CD8-positive, alpha-beta memory T cell (primary cell): Measurements from ENCODE around the gene TEKT5. TPM values are rescaled to one million over a fixed set of nuclear protein-coding genes. Genes with fewer than 3 reads are reported as not detected.
"Not testable (repeated sequence)": the region's sequence is repeated elsewhere in the genome, so short reads cannot be mapped to it uniquely, and the experiment has no call there.

ENCODE experiments used
- CTCF ChIA-PET: fragments of 350-600 bp; sonication (Branson Sonifier 250); formaldehyde crosslinking; loops from one replicate; lab custom pipeline; 2021; ENCODE audit warnings: antibody characterized with exemption; lab: Charles Lee
- POLR2A ChIA-PET: fragments of 350-600 bp; sonication (Branson Sonifier 250); formaldehyde crosslinking; loops from one replicate; lab custom pipeline; 2021; ENCODE audit warnings: antibody characterized with exemption; lab: Charles Lee
- DNase-seq, 5 donors: peaks; one replicate each; pipeline versions ENCODE4 v3.0.0 to v3.0.0-alpha.2; 2020 to 2022; ENCODE audit warnings: mixed read lengths in 1 of 5
- H3K27ac ChIP-seq: one replicate; pipeline ENCODE4 v1.7.0; 2013; ENCODE audit warnings: low read depth, mild to moderate bottlenecking, low read length, moderate library complexity
- H3K27me3 ChIP-seq: 2 replicates; pipeline ENCODE4 v1.7.0; 2013; ENCODE audit warnings: low read length, mild to moderate bottlenecking; ENCODE audit not compliant: insufficient read depth, poor library complexity, severe bottlenecking
- H3K36me3 ChIP-seq: 2 replicates; pipeline ENCODE4 v1.7.0; 2013; ENCODE audit warnings: mild to moderate bottlenecking, low read length, moderate library complexity; ENCODE audit not compliant: insufficient read depth
- H3K4me1 ChIP-seq: 2 replicates; pipeline ENCODE4 v1.7.0; 2013; ENCODE audit warnings: mild to moderate bottlenecking, low read length, moderate library complexity; ENCODE audit not compliant: insufficient read depth
- H3K4me3 ChIP-seq: 2 replicates; pipeline ENCODE4 v1.7.0; 2013; ENCODE audit warnings: mild to moderate bottlenecking, low read length
- H3K9me3 ChIP-seq: 2 replicates; pipeline ENCODE4 v1.7.0; 2013; ENCODE audit warnings: mild to moderate bottlenecking, low read length
- H3K27ac Mint-ChIP-seq, 8 donors: one replicate each; pipeline ENCODE4 v1.8.0; 2020 to 2021; ENCODE audit warnings: mixed read lengths in 8 of 8, mild to moderate bottlenecking in 6 of 8, inconsistent platforms in 3 of 8, moderate library complexity in 3 of 8
- H3K27me3 Mint-ChIP-seq, 2 donors: one replicate each; pipeline ENCODE4 v1.8.0; 2020 to 2021; ENCODE audit warnings: mixed read lengths in 2 of 2, mild to moderate bottlenecking in 1 of 2, moderate library complexity in 1 of 2
- H3K36me3 Mint-ChIP-seq, 3 donors: one replicate each; pipeline ENCODE4 v1.8.0; 2020 to 2021; ENCODE audit warnings: mixed read lengths in 3 of 3, inconsistent platforms in 1 of 3, mild to moderate bottlenecking in 1 of 3
- H3K4me1 Mint-ChIP-seq, 3 donors: one replicate each; pipeline ENCODE4 v1.8.0; 2020 to 2021; ENCODE audit warnings: mixed read lengths in 3 of 3, inconsistent platforms in 1 of 3, mild to moderate bottlenecking in 1 of 3
- H3K4me3 Mint-ChIP-seq, 7 donors: one replicate each; pipeline ENCODE4 v1.8.0; 2020 to 2021; ENCODE audit warnings: mixed read lengths in 7 of 7, mild to moderate bottlenecking in 6 of 7, moderate library complexity in 4 of 7, inconsistent platforms in 2 of 7
- H3K9me3 Mint-ChIP-seq, 5 donors: one replicate each; pipeline ENCODE4 v1.8.0; 2020 to 2022; ENCODE audit warnings: mixed read lengths in 5 of 5, mild to moderate bottlenecking in 3 of 5, moderate library complexity in 2 of 5, inconsistent platforms in 1 of 5
- polyA plus RNA-seq: library from polyadenylated mRNA; unstranded; fragments of 300-500 nt; fragmentation: Illumina TruSeq; gene quantifications from one replicate; pipeline ENCODE4 v1.2.3, GENCODE V29; 2021
- total RNA-seq, 2 experiments: library from RNA; stranded (reverse); gene quantifications; one replicate each; pipeline ENCODE4 v1.2.3, GENCODE V29; 2021

Gene TEKT5
- total and polyA plus RNA-seq, 3 experiments from 2014 or later: not detected

DNA sequence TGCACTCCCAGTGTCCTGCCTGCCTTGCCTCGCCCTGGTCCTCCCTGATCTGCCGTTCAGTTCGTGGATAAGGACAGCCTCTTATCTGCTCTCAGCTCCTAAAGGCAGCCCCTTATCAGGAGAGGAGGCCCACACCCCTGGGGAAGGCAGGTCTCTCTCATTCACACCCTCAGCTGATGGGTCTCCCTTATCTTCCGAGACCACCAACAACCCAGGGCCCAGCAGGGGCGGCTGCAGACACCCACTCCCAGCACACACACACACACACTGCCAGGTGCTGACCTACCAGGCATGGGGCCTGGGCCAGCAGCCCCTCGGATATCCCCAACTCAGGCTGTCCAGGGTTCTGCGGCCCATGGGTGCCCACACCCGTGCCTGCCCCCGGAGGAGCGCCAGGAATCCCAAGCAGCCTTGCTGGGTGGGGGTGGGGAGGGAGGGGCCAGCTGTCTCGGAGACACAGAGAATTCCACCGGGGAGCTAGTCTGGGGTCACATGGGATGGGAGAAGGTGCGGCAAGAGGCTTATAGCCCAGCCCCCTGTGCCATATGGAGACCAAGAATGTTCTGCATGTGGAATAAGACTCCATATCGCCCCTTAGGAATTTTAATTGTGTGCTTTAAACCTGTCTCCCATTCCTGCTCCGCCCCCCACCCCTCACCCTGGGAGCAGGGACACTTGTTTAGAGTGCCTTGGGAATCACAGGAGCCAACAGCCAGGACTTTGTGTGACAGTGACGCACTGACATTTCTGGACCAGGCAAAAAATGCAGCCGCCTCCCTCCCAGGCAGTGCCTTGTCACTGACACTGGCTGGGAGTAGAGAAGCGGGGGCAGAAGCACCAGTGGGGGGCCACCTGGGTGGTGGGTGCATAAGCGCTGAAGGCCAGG lies 72.5 kb downstream of the TEKT5 start:
- H3K9me3 ChIP-seq: no peaks in the 10 kb centered on the region
- H3K4me1 ChIP-seq: no peaks in the 10 kb centered on the region
- CTCF ChIA-PET: no interaction called here
- Mint-ChIP-seq H3K4me3 (no peak overlapping the region), H3K4me1 (no peaks in the 10 kb centered on the region), H3K27ac (no peak overlapping the region), H3K9me3 (no peaks in the 10 kb centered on the region), H3K27me3 (peaks cover 10 to 29% of the 10 kb centered on the region in 2 donors), H3K36me3 (no peaks in the 10 kb centered on the region)
- H3K27ac ChIP-seq: no peak overlapping the region
- H3K27me3 ChIP-seq: no peaks in the 10 kb centered on the region
- H3K4me3 ChIP-seq: no peak overlapping the region
- no peak for DNase-seq
- POLR2A ChIA-PET: no interaction called here
- H3K36me3 ChIP-seq: no peaks in the 10 kb centered on the region

DNA sequence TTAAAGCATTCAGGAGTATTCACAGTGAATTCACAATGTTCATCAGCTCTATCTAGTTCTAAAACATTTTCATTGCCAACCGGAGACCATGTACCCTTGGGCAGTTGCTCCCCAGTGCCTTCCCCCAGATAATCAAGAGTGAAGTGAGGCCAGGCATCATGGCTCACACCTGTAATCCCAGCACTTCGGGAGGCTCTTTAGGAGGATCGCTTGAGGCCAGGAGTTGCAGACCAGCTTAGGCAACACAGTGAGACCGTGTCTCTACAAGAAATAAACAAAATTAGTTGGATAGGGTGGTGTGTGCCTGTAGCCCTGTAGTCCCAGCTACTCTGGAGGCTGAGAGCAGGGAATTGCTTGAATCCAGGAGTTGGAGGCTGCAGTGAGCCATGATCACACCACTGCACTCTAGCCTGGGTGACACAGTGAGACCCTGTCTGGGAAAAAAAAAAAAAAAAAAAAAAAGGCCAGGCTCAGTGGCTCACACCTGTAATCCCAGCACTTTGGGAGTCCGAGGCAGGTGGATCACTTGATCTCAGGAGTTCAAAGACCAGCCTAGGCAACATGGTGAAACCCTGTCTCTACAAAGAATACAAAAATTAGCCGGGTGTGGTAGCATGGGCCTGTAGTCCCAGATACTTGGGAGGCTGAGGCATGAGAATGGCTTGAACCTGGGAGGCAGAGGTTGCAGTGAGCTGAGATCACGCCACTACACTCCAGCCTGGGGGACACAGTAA lies 73.3 kb downstream of the TEKT5 start:
- H3K9me3 Mint-ChIP-seq, POLR2A ChIA-PET, H3K9me3 ChIP-seq, H3K36me3 Mint-ChIP-seq, H3K27ac ChIP-seq, H3K27me3 ChIP-seq, DNase-seq, H3K4me1 ChIP-seq, H3K4me1 Mint-ChIP-seq, CTCF ChIA-PET, H3K27ac Mint-ChIP-seq, H3K4me3 Mint-ChIP-seq, H3K4me3 ChIP-seq, H3K36me3 ChIP-seq: not testable (repeated sequence)
- H3K27me3 Mint-ChIP-seq: peaks cover 10 to 29% of the 10 kb centered on the region in 2 donors

DNA sequence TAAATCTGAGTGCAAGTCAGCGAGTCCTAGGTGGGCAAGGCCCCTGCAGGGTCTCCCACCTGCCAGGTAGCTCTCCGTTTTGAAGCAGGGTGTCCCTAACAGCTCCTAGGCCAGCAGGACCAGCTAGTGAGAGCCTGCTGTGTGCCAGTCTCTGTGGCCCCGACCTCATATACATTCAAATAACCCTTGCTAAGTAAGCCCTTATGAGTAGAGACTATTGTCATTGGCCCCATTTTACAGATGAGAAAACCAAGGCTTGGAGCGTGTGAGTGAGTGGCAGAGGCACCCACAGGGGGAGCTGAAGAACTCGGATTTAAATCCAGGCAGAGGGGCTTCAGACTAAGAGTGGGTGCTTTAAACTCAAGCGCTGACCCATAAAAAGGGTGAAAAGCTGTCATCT lies 74.6 kb downstream of the TEKT5 start:
- Mint-ChIP-seq H3K4me1 (no peaks in the 10 kb centered on the region), H3K4me3 (no peak overlapping the region), H3K27me3 (peaks cover 8 to 34% of the 10 kb centered on the region in 2 donors), H3K27ac (no peak overlapping the region), H3K36me3 (no peaks in the 10 kb centered on the region), H3K9me3 (no peaks in the 10 kb centered on the region)
- H3K27me3 ChIP-seq: no peaks in the 10 kb centered on the region
- DNase-seq: no peak
- H3K4me3 ChIP-seq: no peak overlapping the region
- H3K4me1 ChIP-seq: no peaks in the 10 kb centered on the region
- CTCF ChIA-PET: no interaction called here
- no peaks in the 10 kb centered on the region for H3K36me3 ChIP-seq
- no peak overlapping the region for H3K27ac ChIP-seq
- POLR2A ChIA-PET: no interaction called here
- H3K9me3 ChIP-seq: no peaks in the 10 kb centered on the region

DNA sequence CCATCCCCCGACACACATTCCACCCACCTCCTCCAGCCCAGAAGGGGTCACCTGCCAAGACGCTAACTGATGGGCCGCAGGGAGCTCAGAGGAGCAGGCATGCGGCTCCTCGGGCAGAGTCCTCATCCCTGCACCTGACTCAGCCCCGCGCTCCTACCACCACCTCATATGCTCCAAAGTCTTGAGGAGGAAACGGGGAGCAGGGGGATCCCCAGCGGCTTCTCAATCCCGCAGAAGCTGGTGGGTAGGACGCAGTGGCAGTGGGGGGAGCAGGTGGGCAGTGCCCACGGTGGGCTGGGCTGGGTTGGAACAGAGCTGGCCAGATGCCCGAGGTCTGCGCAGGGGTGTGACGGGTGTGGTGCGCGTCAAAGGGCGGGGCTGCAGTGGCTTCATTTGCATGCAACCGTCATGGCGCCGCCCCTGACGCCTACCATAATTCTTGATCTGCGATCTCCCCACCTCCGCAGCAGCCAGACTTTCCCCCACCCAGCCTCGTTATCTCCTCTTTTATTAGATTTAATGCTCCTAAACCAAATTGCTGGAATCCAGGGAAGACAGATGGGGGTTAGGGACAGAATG lies 75.4 kb downstream of the TEKT5 start:
- no peak for DNase-seq
- H3K4me3 ChIP-seq: no peak overlapping the region
- CTCF ChIA-PET: no interaction called here

DNA sequence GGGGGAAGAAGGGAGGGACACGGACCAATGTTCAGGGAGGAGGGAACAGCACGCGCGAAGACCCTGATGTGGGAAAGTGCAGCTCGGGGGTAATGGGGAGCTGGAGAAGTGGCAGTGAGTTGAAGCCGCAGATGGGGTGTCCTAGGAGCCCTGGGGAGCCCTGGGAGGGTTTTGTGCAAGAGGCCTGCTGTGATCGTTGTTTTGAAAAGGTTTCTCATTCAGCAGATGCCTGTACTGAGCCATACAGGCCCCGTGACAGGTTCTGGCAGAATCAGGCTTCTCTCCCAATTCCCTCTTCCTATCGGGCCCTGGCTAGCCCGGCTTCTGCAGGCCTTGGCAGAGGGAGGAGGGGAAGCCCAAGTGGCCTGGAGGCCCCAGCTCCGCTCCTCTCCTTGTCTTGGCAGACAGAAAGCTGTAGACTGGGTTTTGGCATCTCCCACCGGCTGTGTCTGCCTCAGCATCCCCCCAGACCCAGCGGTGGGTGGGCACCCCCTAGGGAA lies 76.0 kb downstream of the TEKT5 start:
- no peaks in the 10 kb centered on the region for H3K4me1 ChIP-seq
- H3K27me3 Mint-ChIP-seq: peaks cover 8 to 34% of the 10 kb centered on the region in 2 donors
- no peaks in the 10 kb centered on the region for H3K9me3 ChIP-seq
- DNase-seq: no peak
- CTCF ChIA-PET: no interaction called here
- H3K4me1 Mint-ChIP-seq: no peaks in the 10 kb centered on the region
- H3K27ac Mint-ChIP-seq: no peak overlapping the region
- POLR2A ChIA-PET: no interaction called here
- H3K4me3 Mint-ChIP-seq: no peak overlapping the region
- no peak overlapping the region for H3K4me3 ChIP-seq
- no peak overlapping the region for H3K27ac ChIP-seq
- no peaks in the 10 kb centered on the region for H3K9me3 Mint-ChIP-seq
- no peaks in the 10 kb centered on the region for H3K27me3 ChIP-seq
- no peaks in the 10 kb centered on the region for H3K36me3 ChIP-seq
- no peaks in the 10 kb centered on the region for H3K36me3 Mint-ChIP-seq

More for the DNA sequence above, 75.4 kb downstream of the TEKT5 start:
- Histone ChIP-seq H3K9me3 (no peaks in the 10 kb centered on the region), H3K36me3 (no peaks in the 10 kb centered on the region), H3K27me3 (no peaks in the 10 kb centered on the region), H3K27ac (no peak overlapping the region), H3K4me1 (no peaks in the 10 kb centered on the region)
- no peaks in the 10 kb centered on the region for H3K9me3 Mint-ChIP-seq
- no peak overlapping the region for H3K27ac Mint-ChIP-seq
- POLR2A ChIA-PET: no interaction called here
- peaks cover 8 to 34% of the 10 kb centered on the region in 2 donors for H3K27me3 Mint-ChIP-seq
- H3K36me3 Mint-ChIP-seq: no peaks in the 10 kb centered on the region
- H3K4me1 Mint-ChIP-seq: no peaks in the 10 kb centered on the region
- no peak overlapping the region for H3K4me3 Mint-ChIP-seq

DNA sequence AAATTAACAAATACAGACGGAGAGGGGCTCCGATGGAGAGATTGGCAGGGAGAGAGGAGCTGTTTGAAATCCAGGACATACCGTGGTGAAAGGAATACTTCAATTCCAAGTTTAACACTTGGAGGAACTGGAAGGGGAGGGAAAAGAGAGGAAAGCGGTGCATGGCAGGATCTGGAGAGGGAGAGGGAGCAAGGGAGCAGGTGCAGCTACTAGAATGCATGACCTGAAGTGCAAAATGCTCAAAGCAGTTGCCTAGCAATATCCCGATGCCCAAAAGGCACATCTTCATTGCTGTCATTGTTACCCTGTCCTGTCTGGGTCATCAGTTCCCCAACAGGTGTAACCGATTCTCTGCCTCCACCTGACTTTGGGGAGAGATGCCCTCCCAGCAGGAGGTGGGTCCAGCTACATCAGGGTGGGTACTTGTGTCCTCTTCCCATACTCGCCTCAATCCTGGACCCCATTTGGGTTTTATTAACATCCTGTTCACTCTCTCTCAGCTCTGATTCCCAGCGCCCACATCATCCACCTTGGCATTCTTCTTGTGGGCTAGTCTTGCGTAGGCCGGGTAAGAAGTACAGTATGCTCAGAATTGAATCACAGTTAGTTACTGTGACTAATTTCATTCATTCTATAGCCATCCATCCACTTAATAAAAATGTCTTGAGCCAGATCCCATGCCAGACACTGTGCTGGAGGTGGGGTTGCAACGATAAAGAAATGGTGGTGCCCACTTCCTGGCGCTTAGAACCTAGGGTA lies 76.9 kb downstream of the TEKT5 start:
- Histone ChIP-seq H3K4me1 (no peaks in the 10 kb centered on the region), H3K27me3 (no peaks in the 10 kb centered on the region), H3K36me3 (no peaks in the 10 kb centered on the region), H3K9me3 (no peaks in the 10 kb centered on the region), H3K4me3 (no peak overlapping the region), H3K27ac (no peak overlapping the region)
- H3K36me3 Mint-ChIP-seq: no peaks in the 10 kb centered on the region
- ChIA-PET CTCF (no interaction called here), POLR2A (no interaction called here)
- H3K27ac Mint-ChIP-seq: no peak overlapping the region
- H3K4me1 Mint-ChIP-seq: no peaks in the 10 kb centered on the region
- H3K9me3 Mint-ChIP-seq: no peaks in the 10 kb centered on the region
- no peak for DNase-seq
- no peak overlapping the region for H3K4me3 Mint-ChIP-seq
- H3K27me3 Mint-ChIP-seq: peaks cover 8 to 34% of the 10 kb centered on the region in 2 donors

DNA sequence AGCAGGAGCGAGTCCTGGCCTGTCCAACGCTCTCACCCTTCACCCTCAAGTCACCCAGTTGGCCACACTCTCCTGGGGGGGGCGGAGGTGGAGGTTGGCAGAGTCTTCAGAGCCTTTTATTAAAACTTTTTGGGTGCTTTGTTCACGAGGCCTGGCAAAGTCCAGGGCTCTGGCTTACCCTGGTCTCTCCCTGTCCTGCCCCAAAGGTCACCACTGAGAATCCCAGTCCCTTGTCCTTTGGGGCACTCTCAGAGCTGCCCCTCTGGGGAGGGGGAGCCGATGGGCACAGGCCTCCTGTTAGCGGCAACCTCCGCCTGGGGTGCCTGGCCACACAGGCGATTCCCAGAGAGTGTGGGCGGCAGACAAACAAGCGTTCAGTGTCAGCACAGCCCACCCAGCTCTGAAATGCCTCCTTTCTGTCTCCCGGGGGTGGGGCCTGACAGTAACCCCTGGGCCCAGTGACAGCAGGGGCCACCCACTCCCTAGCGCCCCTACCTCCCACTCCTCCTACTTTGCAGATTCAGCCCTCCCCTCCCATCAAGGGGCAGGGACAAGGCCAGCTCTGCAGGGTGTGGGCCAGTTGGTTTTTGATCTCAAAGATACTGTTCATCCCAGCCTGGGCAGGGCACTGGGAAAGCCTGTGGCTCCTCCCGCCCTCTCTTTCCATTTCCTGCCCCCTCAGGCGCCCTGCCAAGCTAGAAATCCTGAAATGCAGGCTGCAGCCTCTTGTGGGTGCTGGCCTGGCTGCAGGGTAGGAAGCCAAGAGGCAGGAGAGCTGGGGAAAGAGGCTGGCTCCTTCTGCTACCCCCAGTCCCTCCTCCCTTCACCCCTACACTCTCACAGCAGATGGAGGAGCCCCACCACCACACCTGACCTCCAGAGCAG lies 77.7 kb downstream of the TEKT5 start:
- Histone ChIP-seq H3K36me3 (no peaks in the 10 kb centered on the region), H3K27me3 (no peaks in the 10 kb centered on the region), H3K4me3 (no peak overlapping the region), H3K27ac (no peak overlapping the region), H3K4me1 (no peaks in the 10 kb centered on the region), H3K9me3 (no peaks in the 10 kb centered on the region)
- no peaks in the 10 kb centered on the region for H3K36me3 Mint-ChIP-seq
- ChIA-PET CTCF (no interaction called here), POLR2A (no interaction called here)
- no peak overlapping the region for H3K4me3 Mint-ChIP-seq
- H3K27me3 Mint-ChIP-seq: peaks cover 8 to 34% of the 10 kb centered on the region in 2 donors
- no peak for DNase-seq
- H3K4me1 Mint-ChIP-seq: no peaks in the 10 kb centered on the region
- H3K9me3 Mint-ChIP-seq: no peaks in the 10 kb centered on the region
- H3K27ac Mint-ChIP-seq: no peak overlapping the region
